Stimulated activated CD4-positive, alpha-beta T cell treated with anti-CD3 and anti-CD28 coated beads, TNF-alpha, amount 100 ng/mL, for 1 hour (primary cell): ENCODE results near the gene FSTL5.

Source experiments
- DNase-seq, 3 donors: peaks; one replicate each; pipeline ENCODE4 v3.0.0-alpha.2; 2020; ENCODE audit warnings: low read depth in 3 of 3, low spot score in 1 of 3

Gene FSTL5

DNA sequence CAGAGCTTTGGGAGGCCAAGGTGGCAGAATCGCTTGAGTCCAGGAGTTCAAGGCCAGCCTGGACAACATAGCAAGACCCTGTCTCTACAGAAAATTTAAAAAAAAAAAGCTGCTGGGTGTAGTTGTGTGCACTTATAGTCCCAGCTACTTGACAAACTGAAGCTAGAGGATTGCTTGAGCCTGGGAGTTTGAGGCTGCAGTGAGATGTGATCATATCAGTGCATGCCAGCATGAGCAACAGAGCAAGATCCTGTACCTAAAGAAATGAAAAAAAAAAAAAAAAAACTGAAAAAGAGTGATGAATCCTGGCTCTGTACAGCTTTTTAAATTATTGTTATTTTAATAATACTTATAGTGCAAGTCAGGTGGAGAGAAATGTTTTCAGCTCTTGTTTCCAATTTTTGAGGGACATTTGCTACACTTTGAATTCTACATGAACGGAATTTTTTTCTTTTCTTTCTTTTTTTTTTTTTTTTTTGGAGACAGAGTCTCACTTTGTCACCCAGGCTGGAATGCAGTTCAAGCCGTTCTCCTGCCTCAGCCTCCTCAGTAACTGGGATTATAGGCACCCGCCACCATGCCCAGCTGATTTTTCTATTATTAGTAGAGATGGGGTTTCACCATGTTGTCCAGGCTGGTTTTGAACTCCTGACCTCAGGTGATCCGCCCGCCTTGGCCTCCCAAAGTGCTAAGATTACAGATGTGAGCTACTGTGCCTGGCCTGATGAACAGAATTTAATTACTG, 215.6 kb downstream of the FSTL5 start:
- DNase-seq: no peak

DNA sequence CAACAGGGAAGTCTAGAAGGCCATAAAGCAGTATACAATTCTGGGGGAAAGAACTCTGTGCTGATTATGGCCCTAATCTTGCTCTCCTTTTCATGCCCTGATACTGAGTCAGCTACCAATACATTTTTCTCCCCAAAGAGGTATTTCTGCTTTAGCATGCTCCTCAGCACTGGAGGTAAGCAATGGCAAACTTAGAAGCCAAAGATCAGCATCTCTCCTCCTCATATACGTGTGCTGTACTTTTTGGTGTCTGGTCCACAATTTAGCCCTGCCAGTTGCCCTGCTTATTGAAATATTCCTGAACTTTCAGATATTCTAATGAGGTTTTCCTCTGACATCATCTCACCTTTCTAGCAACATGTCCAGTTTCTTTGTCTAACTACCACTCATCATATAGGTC, 226.2 kb downstream of the FSTL5 start:
- no peak for DNase-seq

DNA sequence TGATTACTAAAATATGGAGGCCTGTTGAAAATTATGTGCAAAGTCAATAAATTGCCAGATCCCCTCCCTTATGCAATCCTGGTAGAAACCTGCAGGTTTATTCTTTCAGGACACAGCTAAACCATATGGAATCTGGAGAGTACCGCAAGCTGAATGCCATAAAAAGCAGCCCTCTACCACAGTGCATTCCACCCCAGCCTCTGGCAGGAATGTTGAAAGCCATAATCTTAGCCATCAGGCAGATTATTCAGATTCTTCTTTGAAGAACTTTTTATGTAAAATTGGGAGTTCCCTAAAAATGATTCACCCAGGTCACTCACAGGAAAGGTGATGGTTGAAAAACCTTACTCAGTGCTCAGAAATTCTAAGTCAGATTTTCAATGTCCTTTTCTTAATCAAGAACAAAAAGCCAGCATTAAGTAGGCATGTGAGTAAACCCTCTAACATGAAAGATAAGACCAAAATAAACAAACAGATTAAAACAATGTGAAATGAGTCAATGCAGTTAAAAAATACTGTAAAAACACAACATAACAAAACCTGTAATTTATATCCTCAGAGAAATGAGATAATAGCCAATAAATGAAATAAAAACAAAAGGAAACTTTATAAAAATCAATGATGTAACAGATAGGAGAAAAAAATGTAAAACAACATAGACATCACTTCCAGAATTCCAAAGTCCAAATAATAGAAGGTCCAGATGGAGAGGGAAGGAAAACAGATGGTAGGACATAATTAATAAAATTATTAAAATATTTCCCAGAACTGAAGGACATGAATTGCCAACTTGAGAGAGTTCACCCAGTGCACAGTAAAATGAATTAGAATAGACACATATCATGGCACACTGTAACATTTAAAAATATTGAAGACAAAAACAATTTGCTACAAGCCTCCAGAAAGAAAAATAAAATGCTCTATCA, 226.9 kb downstream of the FSTL5 start:
- DNase-seq: no peak

DNA sequence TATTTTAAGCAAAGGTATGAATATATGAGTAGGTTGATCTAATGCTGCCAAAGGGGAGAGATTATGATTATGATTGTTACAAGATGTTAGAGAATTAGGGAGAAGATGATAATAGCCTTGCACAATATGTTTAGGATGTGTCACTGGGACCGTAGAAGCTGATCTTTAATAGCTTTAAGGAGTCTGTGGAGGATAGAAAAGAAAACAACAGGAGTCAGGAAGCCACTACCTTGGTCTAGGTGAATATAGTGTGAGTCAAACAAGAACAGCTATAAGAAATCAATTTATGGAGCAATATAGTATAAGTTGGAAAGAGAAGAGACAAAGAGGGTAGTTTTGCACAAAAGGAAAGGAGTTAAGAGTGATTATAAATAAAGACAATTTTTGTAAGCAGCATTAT, 232.7 kb downstream of the FSTL5 start:
- DNase-seq: no peak

DNA sequence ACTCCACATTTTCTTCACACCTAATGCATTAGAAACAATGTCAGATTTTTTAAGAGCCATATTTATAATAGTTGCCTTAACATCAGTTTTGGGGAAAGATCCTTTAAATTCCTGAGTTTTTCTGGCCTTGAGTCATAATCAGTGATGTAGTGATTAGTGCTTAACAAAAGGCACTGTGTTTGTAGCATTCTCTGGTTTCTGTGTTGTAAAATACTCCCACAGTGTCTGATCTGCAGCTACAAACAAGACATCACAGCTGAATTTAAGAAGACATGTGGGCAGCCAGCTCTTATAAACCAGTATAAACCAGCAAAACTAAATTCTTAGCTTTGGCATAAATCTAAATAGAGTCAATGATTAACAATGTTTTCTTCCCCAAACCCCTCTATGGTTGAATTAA, 233.8 kb downstream of the FSTL5 start:
- no peak for DNase-seq

DNA sequence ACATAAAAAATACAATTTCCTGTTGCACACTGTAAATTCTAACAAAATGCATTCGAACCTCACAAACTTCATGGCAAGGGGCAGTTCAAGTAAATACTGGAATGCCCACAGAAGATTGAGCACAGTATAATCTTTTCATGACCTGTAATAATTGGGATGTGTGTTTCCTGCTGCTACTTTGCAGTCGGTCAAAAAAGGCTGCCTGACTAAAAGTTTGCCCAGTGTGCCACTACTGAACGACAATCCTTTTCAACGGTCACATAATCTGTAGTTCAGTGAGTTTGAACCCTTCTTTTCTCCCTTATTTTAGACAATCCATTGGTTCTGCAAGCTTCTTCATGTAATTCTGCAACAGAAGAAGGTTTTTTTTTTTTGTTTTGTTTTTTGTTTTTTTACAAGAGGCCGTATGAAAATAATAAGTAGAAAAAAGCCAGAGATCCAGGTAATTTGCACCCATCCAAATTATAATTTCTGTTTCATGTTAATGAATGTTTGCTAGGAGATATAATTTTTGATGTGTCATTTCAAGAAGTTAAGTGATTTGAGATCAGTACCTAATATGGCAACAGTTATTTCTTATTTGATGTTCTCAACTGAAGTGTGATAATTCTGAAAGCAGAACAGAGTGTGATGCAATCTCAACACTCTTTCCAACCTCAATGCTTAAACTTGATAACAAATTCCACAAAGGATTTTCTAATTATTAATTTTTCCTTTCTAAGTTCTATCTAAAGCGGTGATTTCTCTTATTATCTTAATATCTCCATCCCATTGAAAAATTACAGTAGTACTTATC, 237.6 kb downstream of the FSTL5 start:
- DNase-seq: no peak

DNA sequence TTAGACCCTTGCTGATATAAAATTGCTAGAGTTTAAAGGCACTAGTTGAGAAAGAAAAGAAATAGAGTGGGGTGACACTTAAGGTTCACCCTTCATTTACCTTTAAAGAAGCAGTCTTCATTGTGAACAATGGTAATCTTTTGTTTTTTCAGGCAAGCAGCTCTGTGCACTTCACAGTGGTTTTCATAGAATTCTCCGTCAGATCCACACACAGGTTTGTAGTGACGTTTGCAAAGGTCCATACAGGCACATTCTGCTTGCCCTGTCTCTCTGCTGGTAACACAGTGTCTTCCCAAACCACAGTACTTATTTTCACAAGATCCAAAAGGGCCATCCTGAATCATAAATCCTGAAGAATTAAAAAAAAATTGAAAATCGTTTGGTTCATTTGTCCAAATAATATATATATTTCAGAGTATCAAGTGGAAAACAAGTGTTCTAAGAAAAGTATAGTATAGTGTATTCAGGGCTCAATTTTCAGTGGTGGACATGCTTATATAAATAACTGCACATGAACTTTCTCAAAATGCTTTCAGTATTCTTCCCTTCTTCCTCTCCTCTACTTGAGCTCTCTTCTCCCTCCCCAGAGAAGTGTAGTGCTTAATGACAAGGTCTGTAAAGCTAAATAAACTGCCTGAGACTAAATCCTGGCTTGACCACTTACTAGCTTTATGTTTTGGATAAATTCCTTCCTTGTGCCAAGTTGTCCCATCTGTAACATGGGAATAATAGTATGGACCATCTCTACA, 243.3 kb downstream of the FSTL5 start:
- no peak for DNase-seq

DNA sequence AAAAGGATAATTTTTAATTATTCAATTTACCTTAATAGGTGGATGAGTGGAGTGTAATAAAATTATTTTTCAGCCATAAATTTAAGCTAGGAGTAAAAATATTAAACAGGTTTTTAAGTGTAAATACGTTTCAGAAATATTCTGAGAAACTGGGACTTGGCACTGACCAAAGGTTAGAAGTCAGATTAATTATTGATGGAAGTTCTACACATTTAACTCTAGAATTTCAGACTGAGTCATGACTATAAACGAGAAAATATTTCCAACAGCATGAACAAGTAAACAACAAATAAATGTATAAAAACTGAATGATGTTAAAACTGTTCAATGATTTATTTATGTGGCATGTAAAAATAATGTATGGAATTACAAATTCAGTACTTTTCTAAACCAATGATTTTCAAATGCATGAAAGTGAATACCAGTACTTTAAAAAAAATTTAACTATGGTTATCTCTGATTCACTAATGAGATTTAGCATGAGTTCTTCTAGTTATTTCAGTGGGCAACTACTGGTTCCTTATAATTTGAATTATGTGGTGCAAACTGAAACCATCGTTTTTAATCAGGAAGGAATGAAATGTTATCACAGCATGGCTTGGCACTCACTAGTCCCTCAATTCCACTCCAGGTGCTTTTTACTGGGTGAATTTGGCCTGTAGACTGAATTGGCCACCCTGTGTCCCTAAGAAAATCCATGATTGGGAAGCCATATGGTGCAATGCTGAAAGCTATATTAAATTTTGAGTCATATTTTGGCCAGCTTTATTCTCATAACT, 244.2 kb downstream of the FSTL5 start:
- DNase-seq: no peak

DNA sequence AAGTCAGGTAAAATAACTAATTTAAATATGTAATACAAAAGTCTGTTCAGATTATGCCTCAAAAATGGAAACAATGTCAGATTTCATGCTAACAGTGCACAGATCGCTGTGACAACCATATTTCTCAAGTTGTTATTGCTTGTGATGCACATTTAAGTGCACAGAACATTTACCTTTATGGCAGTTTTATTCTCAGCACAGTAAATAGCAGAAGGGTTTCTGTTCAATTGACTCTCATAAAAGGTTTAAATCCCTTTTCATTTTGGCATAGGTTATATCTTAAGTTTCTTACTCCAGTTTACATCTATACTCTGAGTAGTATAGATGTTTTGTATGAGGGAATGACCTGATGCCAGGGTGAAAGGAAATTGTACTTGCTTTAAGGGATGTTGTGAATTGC, 247.8 kb downstream of the FSTL5 start:
- no peak for DNase-seq

DNA sequence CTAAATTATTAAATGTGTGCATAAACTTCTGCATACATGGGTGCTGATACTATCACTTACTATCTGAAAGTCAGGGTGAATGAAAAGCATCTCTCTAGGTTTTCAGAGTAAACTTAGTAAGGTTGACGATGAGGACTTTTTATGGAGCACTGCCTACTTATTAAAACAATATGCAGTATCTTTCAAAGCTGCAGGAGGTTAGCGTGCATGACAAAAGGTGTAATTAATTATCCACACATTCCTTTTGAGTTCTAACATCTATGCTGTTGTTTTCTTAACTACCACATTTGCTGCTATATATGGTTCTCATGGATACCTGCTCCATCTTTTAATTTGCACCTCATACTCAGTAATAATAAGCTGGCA, 256.2 kb downstream of the FSTL5 start:
- no peak for DNase-seq

DNA sequence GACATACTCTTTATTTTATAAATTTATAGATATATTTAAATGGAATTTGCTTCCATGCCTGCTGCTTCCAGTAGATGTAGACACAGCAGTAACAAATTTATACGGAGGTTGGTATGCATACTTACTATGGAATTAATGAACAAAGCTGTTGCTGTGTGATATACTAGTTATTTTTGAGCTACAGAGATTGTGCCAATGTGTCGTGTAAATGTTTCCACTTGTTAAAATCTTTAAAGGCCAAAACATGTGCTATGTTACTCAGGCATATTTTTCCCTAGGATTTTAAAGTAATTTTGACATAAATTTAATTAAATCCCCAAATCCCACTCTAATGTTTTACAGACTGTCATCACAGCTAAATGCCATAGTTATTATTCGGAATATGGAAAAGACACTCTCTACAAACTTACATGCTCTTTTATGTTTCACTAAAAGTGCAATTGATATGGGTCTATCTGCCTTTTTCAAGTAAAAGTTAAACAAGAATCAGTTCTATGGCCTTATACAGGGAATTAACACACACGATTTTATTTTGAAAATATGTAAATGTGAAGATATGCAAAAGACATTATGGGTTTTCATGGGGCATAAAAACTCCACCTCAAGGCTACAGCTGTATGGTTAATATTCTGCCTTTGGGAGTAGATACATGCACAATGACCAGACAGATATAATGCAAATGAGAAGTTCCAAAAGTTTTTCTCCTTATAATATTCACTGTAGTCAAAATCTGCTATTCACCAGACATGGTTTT, 256.8 kb downstream of the FSTL5 start:
- no peak for DNase-seq

DNA sequence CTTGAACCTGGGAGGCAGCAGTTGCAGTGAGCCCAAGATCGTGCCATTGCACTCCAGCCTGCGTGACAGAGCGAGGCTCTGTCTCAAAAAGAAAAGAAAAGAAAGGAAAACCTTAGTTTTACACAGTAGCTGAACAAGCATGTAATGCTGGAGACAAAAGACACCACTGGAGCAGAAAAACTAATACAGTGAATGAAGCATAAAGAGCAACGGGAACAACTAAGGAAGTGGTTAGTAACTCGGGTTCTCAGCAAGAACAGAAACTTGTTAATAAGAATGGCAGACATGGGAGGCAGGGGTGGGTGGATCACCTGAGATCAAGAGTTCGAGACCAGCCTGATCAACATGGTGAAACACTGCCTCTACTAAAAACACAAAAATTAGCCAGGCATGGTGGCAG, 263.7 kb downstream of the FSTL5 start:
- DNase-seq: no peak

DNA sequence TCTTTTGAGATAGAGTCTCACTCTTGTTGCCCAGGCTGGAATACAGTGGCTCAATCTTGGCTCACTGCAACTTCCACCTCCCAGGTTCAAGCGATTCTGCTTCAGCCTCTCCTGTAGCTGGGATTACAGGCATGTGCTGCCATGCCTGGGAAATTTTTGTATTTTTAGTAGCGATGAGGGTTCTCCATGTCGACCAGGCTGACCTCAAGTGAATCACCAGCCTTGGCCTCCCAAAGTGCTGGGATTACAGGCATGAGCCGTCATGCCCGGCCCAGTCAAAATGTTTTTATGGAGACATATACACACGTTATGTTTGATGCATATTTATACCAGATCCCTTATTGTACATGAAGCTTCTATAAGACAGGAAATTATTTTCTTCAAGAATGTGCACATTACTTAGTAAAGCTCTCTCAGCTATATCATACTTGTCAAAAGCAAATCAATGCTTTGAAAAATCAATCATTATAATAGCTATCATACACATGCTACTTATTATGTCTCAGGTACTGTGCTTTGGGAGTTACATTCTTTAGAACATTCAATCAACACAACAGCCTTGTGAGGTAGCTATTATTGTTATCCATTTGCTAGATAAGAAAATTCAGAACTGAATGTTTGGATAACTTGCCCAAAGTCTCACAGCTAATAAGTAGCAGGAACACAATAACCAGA, 269.2 kb downstream of the FSTL5 start:
- DNase-seq: no peak

DNA sequence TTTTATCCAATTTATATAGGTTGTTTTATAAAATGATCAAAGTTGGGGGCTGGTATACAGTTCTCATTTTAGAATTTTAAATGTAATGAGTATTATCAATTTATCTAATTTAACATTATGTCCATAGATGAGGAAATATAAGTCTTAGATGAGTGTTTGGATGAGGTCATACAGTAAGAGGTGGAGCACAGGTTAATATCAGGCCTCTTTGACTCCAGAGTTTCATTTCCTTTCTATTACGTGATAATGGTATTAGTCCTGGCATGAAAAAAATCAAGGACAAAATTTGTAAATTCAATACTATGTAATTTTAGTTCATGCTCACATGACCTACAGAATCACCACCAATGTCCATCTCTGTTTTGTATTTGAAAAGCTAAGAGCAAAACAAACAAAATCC, 269.8 kb downstream of the FSTL5 start:
- DNase-seq: no peak

DNA sequence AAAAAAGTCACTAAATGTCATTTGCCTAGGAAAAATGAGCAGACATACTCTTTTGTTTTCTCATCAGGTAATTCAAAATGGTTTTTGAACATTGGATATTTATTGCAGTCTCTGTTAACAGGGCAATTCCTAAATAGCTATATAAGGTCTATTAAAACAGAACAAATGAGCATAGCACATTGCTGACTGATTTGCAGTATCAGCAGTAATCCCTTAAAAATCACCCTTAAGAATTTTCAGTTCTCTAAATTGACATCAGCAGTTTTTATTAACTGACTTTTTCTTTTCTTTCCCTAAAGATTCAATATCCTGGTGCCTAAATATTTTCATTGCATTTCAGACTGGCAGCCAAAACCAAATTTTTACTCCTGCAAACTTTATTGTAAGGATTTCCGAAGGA, 270.2 kb downstream of the FSTL5 start:
- DNase-seq: no peak

DNA sequence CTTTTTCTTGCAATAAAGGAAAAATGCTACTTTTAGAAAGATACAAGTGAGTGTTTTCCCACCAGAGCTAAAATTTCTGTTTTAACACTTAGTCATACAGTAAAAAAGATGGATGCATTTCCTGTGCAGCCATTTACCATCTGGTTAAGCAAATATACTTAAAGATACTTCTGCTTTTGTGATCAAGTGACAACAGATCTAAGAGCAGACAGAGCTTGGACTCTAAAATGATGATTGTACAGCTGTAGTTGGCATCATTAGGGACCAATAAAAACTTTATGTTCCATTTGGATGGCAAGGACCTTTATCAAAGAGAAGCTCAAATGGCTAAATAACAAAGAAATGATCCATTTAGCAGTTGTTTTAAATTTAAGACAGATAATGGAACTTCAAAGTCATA, 270.8 kb downstream of the FSTL5 start:
- no peak for DNase-seq

DNA sequence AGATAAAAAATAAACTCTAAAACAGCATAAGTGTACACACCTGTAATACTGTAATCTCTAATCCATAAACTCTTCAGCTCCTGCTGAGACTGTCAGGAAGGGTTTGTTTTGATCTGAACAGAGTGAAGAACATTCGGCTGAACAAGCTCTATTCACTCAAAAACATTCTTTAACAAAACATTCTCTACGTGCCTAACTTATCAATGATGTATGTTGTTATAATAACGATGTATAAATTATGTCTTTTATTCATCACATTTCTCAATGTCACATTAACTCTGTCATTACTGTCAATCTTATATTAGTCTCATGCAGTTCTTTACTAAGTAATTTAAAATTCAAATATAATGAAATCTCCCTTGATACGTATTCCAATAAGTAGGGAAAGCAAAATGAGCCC, 280.6 kb downstream of the FSTL5 start:
- DNase-seq: no peak

DNA sequence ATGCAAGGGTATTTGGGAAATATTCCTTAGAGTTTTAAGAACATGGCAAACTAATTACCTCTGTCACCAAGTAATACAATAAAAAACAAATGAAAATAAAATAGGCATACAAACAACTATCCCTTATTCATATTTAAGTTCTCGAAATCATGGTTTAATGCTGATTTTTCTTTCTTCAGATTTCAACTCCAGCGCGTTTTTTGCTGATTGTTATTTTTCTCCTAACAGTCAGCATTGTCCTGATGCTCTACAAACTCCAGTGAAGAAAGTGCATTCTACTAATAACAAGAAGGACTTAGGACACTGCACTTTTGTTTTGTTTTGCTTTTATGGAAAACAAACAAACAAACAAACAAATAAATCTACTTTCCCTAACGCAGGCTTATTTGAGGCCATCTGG, 282.4 kb downstream of the FSTL5 start:
- no peak for DNase-seq

DNA sequence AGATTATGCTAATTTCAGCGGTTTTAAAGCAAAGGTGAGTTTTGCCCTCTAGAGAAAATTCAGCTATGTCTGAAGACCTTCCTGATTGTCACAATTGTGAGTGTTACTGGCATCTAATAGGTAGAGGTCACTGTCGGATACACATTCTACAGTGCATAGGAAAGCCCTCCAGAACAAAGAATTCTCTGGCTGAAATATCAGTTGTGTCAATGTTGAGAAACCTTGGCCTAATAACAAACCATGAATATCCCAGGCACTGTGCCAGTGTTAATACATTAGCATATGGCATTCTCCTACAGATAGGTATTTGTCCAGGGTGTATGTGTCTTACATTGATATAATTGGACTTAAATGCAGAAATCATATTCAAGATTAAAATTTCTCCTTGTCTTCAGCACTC, 294.3 kb downstream of the FSTL5 start:
- no peak for DNase-seq
